ENCODE data around the gene FOXP2.

Gene FOXP2

DNA sequence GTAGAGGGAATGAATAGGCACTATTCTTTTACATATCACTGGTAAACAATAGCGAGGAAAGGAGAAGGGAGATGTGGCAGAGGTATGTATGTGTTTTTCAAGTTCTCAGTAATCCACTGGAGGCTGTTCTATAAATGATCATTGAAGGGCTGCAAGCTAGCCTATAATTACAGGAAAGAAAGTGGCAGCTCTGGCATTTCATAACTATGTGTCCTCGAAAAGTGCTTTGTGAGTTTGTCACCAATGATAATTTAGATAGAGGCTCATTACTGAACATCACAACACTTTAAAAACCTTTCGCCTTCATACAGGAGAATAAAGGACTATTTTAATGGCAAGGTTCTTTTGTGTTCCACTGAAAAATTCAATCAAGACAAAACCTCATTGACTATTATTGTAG lies 235.1 kb downstream of the FOXP2 start:
- no peak overlapping the region for H3K4me3 ChIP-seq (replicated peaks; ENCODE audit: low read depth, low read length)
- no peak for DNase-seq (ENCODE audit: extremely low read depth, low read depth)
- no peak for TF ChIP-seq CTCF (IDR thresholded peaks at IDR 0.05; ENCODE audit: low read depth, low read length, missing control alignments)

DNA sequence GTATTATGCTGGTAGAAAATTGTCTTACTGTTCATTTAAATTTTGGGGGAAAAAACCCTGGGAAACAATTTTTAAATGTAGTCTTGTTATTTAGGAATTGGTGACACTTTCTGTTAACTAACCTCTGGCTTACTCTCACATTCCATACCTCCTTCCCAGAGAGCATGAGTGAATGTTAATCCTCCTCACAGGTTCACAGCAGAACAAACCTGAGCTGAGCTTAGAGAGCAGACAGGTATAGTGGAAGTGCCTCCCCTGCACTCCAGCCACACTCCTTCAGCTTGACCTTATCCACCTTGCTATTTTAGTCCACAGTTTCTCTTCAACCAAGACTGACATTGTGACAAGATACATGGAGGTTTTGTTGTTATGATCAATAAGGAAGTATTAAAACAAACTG lies 235.9 kb downstream of the FOXP2 start:
- no peak overlapping the region for H3K4me3 ChIP-seq (replicated peaks; ENCODE audit: low read depth, low read length)
- no peak for TF ChIP-seq CTCF (IDR thresholded peaks at IDR 0.05; ENCODE audit: low read depth, low read length, missing control alignments)
- DNase-seq (ENCODE audit: extremely low read depth, low read depth) = no peak

GRCh38 chr7:114652041-114652440 lies 237.4 kb downstream of the FOXP2 start:
- no peak for DNase-seq (ENCODE audit: extremely low read depth, low read depth)
- no peak overlapping the region for H3K4me3 ChIP-seq (replicated peaks; ENCODE audit: low read depth, low read length)
- no peak for TF ChIP-seq CTCF (IDR thresholded peaks at IDR 0.05; ENCODE audit: low read depth, low read length, missing control alignments)

- no peak for TF ChIP-seq CTCF (IDR thresholded peaks at IDR 0.05; ENCODE audit: low read depth, low read length, missing control alignments)
- no peak for DNase-seq (ENCODE audit: extremely low read depth, low read depth)
- H3K4me3 ChIP-seq (replicated peaks; ENCODE audit: low read depth, low read length) = no peak overlapping the region
Measured at GRCh38 chr7:114653364-114654088, 238.9 kb downstream of the FOXP2 start.

DNA sequence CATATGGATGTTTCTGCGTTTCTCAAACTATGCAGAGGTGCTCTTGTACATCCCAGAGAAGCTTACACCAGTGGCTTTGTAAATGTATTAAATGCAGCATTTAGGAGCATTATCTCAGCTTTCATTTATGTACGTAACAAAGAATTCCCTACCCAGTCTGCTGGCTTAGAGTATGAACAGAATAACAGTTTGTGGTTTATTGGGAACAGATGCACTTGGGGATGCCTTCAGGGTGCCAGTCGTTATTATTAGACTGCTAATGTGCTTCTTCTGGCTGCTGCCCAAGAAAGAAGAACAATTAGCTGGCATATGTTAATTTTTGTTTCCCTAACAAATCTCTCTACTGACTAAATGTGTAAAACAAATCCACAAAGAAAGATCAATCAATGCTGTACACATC lies 241.9 kb downstream of the FOXP2 start:
- no peak for TF ChIP-seq CTCF (IDR thresholded peaks at IDR 0.05; ENCODE audit: low read depth, low read length, missing control alignments)
- no peak overlapping the region for H3K4me3 ChIP-seq (replicated peaks; ENCODE audit: low read depth, low read length)
- DNase-seq (ENCODE audit: extremely low read depth, low read depth) = no peak

- H3K4me3 ChIP-seq (replicated peaks; ENCODE audit: low read depth, low read length) = no peak overlapping the region
- TF ChIP-seq CTCF (IDR thresholded peaks at IDR 0.05; ENCODE audit: low read depth, low read length, missing control alignments) = no peak
- no peak for DNase-seq (ENCODE audit: extremely low read depth, low read depth)
Measured at GRCh38 chr7:114657279-114657678, 242.7 kb downstream of the FOXP2 start.

DNA sequence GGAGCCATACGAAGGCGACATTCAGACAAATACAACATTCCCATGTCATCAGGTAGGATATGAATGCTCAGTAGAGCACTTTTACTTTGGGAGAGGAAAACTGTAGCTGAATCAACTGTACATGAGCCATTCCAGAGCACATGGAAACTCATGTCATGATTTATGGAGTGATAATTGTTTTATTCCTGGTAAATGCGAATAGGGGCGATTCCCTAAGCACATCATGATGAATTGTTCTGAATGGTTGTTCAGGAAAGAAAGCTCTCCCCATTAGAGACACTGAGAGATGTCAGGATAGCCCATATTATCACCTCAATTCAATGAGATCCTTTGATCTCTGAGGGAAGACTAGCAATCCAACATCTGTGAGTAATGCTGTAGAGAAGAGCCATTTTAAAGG lies 243.6 kb downstream of the FOXP2 start:
- no peak for TF ChIP-seq CTCF (IDR thresholded peaks at IDR 0.05; ENCODE audit: low read depth, low read length, missing control alignments)
- no peak overlapping the region for H3K4me3 ChIP-seq (replicated peaks; ENCODE audit: low read depth, low read length)
- no peak for DNase-seq (ENCODE audit: extremely low read depth, low read depth)
